ENCODE data around the gene RREB1. TPM values are rescaled to one million over a fixed set of nuclear protein-coding genes. Genes with fewer than 3 reads are reported as not detected.

Gene RREB1
- polyA plus RNA-seq, 1 donor (not counting 4 experiments of a cell fraction or from before 2014, with no cell fraction given), result 6.1 TPM

- no peak overlapping the region for H3K9ac ChIP-seq (ENCODE audit: control insufficient read depth, extremely low read depth, insufficient read depth, low read length)
- no peaks in the 10 kb centered on the region for H3K9me1 ChIP-seq (ENCODE audit: control insufficient read depth, extremely low read depth, insufficient read depth, low read length)
- no peaks in the 10 kb centered on the region for H3K79me2 ChIP-seq (ENCODE audit: control insufficient read depth, insufficient read depth, low read length)
- H2AFZ ChIP-seq (ENCODE audit: control insufficient read depth, low read length), result no peak overlapping the region
- H3K36me3 ChIP-seq (ENCODE audit: control insufficient read depth in 2 of 2, extremely low read depth in 1 of 2, insufficient read depth in 2 of 2, low read length in 2 of 2), result no peaks in the 10 kb centered on the region
- no peak for FAIRE-seq
- H3K4me1 ChIP-seq (ENCODE audit: control insufficient read depth, extremely low read depth, insufficient read depth, low read length), result no peaks in the 10 kb centered on the region
- H3K27me3 ChIP-seq (ENCODE audit: control insufficient read depth, extremely low read depth, insufficient read depth, low read length), result no peaks in the 10 kb centered on the region
- H3K4me3 ChIP-seq (ENCODE audit: control insufficient read depth in 2 of 3, extremely low read depth in 1 of 3, insufficient read depth in 2 of 3, low read depth in 1 of 3, low read length in 3 of 3), result no peak overlapping the region
- H3K4me2 ChIP-seq (ENCODE audit: control insufficient read depth, extremely low read depth, insufficient read depth, low read depth, low read length), result no peak overlapping the region
- H3K27ac ChIP-seq (ENCODE audit: control insufficient read depth, insufficient read depth, low read length), result no peak overlapping the region
- H3K9me3 ChIP-seq (ENCODE audit: control insufficient read depth, low read depth, low read length), result no peaks in the 10 kb centered on the region
- no peak for TF ChIP-seq EZH2 (IDR thresholded peaks at IDR 0.05; ENCODE audit: low read length)
- TF ChIP-seq, protein P1, sequence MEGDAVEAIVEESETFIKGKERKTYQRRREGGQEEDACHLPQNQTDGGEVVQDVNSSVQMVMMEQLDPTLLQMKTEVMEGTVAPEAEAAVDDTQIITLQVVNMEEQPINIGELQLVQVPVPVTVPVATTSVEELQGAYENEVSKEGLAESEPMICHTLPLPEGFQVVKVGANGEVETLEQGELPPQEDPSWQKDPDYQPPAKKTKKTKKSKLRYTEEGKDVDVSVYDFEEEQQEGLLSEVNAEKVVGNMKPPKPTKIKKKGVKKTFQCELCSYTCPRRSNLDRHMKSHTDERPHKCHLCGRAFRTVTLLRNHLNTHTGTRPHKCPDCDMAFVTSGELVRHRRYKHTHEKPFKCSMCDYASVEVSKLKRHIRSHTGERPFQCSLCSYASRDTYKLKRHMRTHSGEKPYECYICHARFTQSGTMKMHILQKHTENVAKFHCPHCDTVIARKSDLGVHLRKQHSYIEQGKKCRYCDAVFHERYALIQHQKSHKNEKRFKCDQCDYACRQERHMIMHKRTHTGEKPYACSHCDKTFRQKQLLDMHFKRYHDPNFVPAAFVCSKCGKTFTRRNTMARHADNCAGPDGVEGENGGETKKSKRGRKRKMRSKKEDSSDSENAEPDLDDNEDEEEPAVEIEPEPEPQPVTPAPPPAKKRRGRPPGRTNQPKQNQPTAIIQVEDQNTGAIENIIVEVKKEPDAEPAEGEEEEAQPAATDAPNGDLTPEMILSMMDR (optimal IDR thresholded peaks at IDR 0.05 in 1 of 3, IDR thresholded peaks at IDR 0.05 in 1 of 3, conservative IDR thresholded peaks at IDR 0.05 in 1 of 3; ENCODE audit: extremely low read depth in 1 of 3, insufficient read depth in 2 of 3, low read length in 3 of 3), result no peak
- no peaks in the 10 kb centered on the region for H4K20me1 ChIP-seq (ENCODE audit: control insufficient read depth, extremely low read depth, insufficient read depth, low read length)
- dilution Hi-C loops (cut with MboI; ENCODE audit: extremely low pct_ligation_motif_present, low sequenced_read_pairs), result no loop called here
- no peak for DNase-seq (ENCODE audit: low read depth, low spot score)
These were observed 28.9 kb upstream of the RREB1 start for GRCh38 chr6:7078856-7079255.

GRCh38 chr6:7080311-7080710 is 27.4 kb upstream of the RREB1 start:
- no peak overlapping the region for H3K4me2 ChIP-seq (ENCODE audit: control insufficient read depth, extremely low read depth, insufficient read depth, low read depth, low read length)
- no peak overlapping the region for H3K27ac ChIP-seq (ENCODE audit: control insufficient read depth, insufficient read depth, low read length)
- no peaks in the 10 kb centered on the region for H3K9me1 ChIP-seq (ENCODE audit: control insufficient read depth, extremely low read depth, insufficient read depth, low read length)
- no peak overlapping the region for H3K4me3 ChIP-seq (ENCODE audit: control insufficient read depth in 2 of 3, extremely low read depth in 1 of 3, insufficient read depth in 2 of 3, low read depth in 1 of 3, low read length in 3 of 3)
- FAIRE-seq (no peak), DNase-seq (ENCODE audit: low read depth, low spot score) (no peak)
- no peak overlapping the region for H2AFZ ChIP-seq (ENCODE audit: control insufficient read depth, low read length)
- H4K20me1 ChIP-seq (ENCODE audit: control insufficient read depth, extremely low read depth, insufficient read depth, low read length), result no peaks in the 10 kb centered on the region
- H3K27me3 ChIP-seq (ENCODE audit: control insufficient read depth, extremely low read depth, insufficient read depth, low read length), result no peaks in the 10 kb centered on the region
- H3K4me1 ChIP-seq (ENCODE audit: control insufficient read depth, extremely low read depth, insufficient read depth, low read length), result no peaks in the 10 kb centered on the region
- H3K79me2 ChIP-seq (ENCODE audit: control insufficient read depth, insufficient read depth, low read length), result no peaks in the 10 kb centered on the region
- TF ChIP-seq, protein P1 (optimal IDR thresholded peaks at IDR 0.05 in 1 of 3, IDR thresholded peaks at IDR 0.05 in 1 of 3, conservative IDR thresholded peaks at IDR 0.05 in 1 of 3; ENCODE audit: extremely low read depth in 1 of 3, insufficient read depth in 2 of 3, low read length in 3 of 3), result no peak
- TF ChIP-seq EZH2 (IDR thresholded peaks at IDR 0.05; ENCODE audit: low read length), result no peak
- no peaks in the 10 kb centered on the region for H3K36me3 ChIP-seq (ENCODE audit: control insufficient read depth in 2 of 2, extremely low read depth in 1 of 2, insufficient read depth in 2 of 2, low read length in 2 of 2)
- no peaks in the 10 kb centered on the region for H3K9me3 ChIP-seq (ENCODE audit: control insufficient read depth, low read depth, low read length)
- no peak overlapping the region for H3K9ac ChIP-seq (ENCODE audit: control insufficient read depth, extremely low read depth, insufficient read depth, low read length)
- dilution Hi-C loops (cut with MboI; ENCODE audit: extremely low pct_ligation_motif_present, low sequenced_read_pairs), result no loop called here

All from keratinocyte (primary cell).